NCI-H1105 (cell line): Measurements from ENCODE around the gene SDR42E1.

Experiments used
- DNase-seq: peaks from one replicate; lab custom pipeline; 2025; lab: John Stamatoyannopoulos, UW

SDR42E1 gene

GRCh38 chr16:81939164-81940056 is 71.9 kb downstream of the SDR42E1 start:
- DNase-seq: no peak
